ENCODE measurements around the gene THOC2.

DNA sequence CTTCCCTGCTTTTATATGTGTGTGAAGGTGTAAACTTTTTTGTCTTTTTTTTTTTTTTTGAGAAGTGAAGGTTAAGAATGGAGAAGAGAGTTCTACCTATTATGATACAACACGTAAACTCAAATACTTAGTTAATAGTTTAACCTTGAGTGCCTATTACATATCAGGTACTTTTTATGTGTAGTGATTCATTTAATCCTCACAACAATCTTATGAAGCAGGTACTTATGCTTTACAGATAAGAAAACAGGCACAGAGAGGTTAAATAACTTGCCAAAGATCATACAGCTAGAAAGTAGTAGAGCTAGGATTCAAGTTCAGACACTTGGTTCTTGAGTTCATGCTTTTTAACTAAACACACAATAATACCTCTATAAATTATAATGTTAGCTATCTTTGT is 107.4 kb downstream of the THOC2 start:
- TF ChIP-seq CTCF (IDR thresholded peaks at IDR 0.05) = no peak
- no peak for TF ChIP-seq POLR2A (IDR thresholded peaks at IDR 0.05)
